ENCODE measurements around the gene PPP2R2B.

The PPP2R2B gene

GRCh38 chr5:146827901-146828300 is 50.7 kb downstream of the PPP2R2B start:
- Histone ChIP-seq H3K9ac (ENCODE audit: insufficient read length, low read depth) (no peak overlapping the region), H3K27me3 (ENCODE audit: insufficient read depth, insufficient read length) (no peaks in the 10 kb centered on the region), H3K36me3 (ENCODE audit: insufficient read depth, insufficient read length, low read length) (no peaks in the 10 kb centered on the region), H3K9me3 (ENCODE audit: insufficient read depth, low read length) (no peaks in the 10 kb centered on the region), H3K4me1 (ENCODE audit: insufficient read depth, insufficient read length) (no peaks in the 10 kb centered on the region), H3K4me3 (ENCODE audit: insufficient read length, low read depth) (no peak overlapping the region)
- no peak for DNase-seq (ENCODE audit: low read depth, low spot score)
- no peak for TF ChIP-seq YY1 (IDR thresholded peaks at IDR 0.05; ENCODE audit: insufficient read depth, insufficient read length)
- TF ChIP-seq SUZ12 (IDR thresholded peaks at IDR 0.05; ENCODE audit: extremely low read depth, insufficient read depth, insufficient read length), result no peak

- Histone ChIP-seq H3K4me1 (ENCODE audit: insufficient read depth, insufficient read length) (no peaks in the 10 kb centered on the region), H3K4me3 (ENCODE audit: insufficient read length, low read depth) (no peak overlapping the region), H3K36me3 (ENCODE audit: insufficient read depth, insufficient read length, low read length) (no peaks in the 10 kb centered on the region), H3K27me3 (ENCODE audit: insufficient read depth, insufficient read length) (no peaks in the 10 kb centered on the region), H3K9me3 (ENCODE audit: insufficient read depth, low read length) (no peaks in the 10 kb centered on the region), H3K9ac (ENCODE audit: insufficient read length, low read depth) (no peak overlapping the region)
- TF ChIP-seq SUZ12 (IDR thresholded peaks at IDR 0.05; ENCODE audit: extremely low read depth, insufficient read depth, insufficient read length) (no peak), ZNF274 (IDR thresholded peaks at IDR 0.05; ENCODE audit: low read depth, low read length) (no peak), YY1 (IDR thresholded peaks at IDR 0.05; ENCODE audit: insufficient read depth, insufficient read length) (no peak)
- DNase-seq (ENCODE audit: low read depth, low spot score), result no peak
Observed at GRCh38 chr5:146825033-146825432, 53.5 kb downstream of the PPP2R2B start.

- Histone ChIP-seq H3K4me3 (ENCODE audit: insufficient read length, low read depth) (no peak overlapping the region), H3K4me1 (ENCODE audit: insufficient read depth, insufficient read length) (no peaks in the 10 kb centered on the region), H3K9me3 (ENCODE audit: insufficient read depth, low read length) (no peaks in the 10 kb centered on the region), H3K36me3 (ENCODE audit: insufficient read depth, insufficient read length, low read length) (no peaks in the 10 kb centered on the region), H3K27me3 (ENCODE audit: insufficient read depth, insufficient read length) (no peaks in the 10 kb centered on the region), H3K9ac (ENCODE audit: insufficient read length, low read depth) (no peak overlapping the region)
- TF ChIP-seq ZNF274 (IDR thresholded peaks at IDR 0.05; ENCODE audit: low read depth, low read length) (no peak), YY1 (IDR thresholded peaks at IDR 0.05; ENCODE audit: insufficient read depth, insufficient read length) (no peak), SUZ12 (IDR thresholded peaks at IDR 0.05; ENCODE audit: extremely low read depth, insufficient read depth, insufficient read length) (no peak)
- no peak for DNase-seq (ENCODE audit: low read depth, low spot score)
Observed at GRCh38 chr5:146821732-146822131, 56.8 kb downstream of the PPP2R2B start.

- no peaks in the 10 kb centered on the region for H3K4me1 ChIP-seq (ENCODE audit: insufficient read depth, insufficient read length)
Observed at GRCh38 chr5:146820987-146821386, 57.6 kb downstream of the PPP2R2B start.

GRCh38 chr5:146818822-146819221 is 59.7 kb downstream of the PPP2R2B start:
- H3K27me3 ChIP-seq (ENCODE audit: insufficient read depth, insufficient read length), result no peaks in the 10 kb centered on the region
- H3K9me3 ChIP-seq (ENCODE audit: insufficient read depth, low read length), result no peaks in the 10 kb centered on the region
- DNase-seq (ENCODE audit: low read depth, low spot score), result no peak
- TF ChIP-seq SUZ12 (IDR thresholded peaks at IDR 0.05; ENCODE audit: extremely low read depth, insufficient read depth, insufficient read length) (no peak), ZNF274 (IDR thresholded peaks at IDR 0.05; ENCODE audit: low read depth, low read length) (no peak), YY1 (IDR thresholded peaks at IDR 0.05; ENCODE audit: insufficient read depth, insufficient read length) (no peak)
- H3K4me1 ChIP-seq (ENCODE audit: insufficient read depth, insufficient read length), result no peaks in the 10 kb centered on the region
- no peak overlapping the region for H3K9ac ChIP-seq (ENCODE audit: insufficient read length, low read depth)
- no peak overlapping the region for H3K4me3 ChIP-seq (ENCODE audit: insufficient read length, low read depth)
- H3K36me3 ChIP-seq (ENCODE audit: insufficient read depth, insufficient read length, low read length), result no peaks in the 10 kb centered on the region

More at GRCh38 chr5:146820987-146821386, 57.6 kb downstream of the PPP2R2B start:
- H3K36me3 ChIP-seq (ENCODE audit: insufficient read depth, insufficient read length, low read length), result no peaks in the 10 kb centered on the region
- no peaks in the 10 kb centered on the region for H3K27me3 ChIP-seq (ENCODE audit: insufficient read depth, insufficient read length)
- no peak overlapping the region for H3K9ac ChIP-seq (ENCODE audit: insufficient read length, low read depth)
- no peaks in the 10 kb centered on the region for H3K9me3 ChIP-seq (ENCODE audit: insufficient read depth, low read length)
- TF ChIP-seq YY1 (IDR thresholded peaks at IDR 0.05; ENCODE audit: insufficient read depth, insufficient read length) (no peak), ZNF274 (IDR thresholded peaks at IDR 0.05; ENCODE audit: low read depth, low read length) (no peak), SUZ12 (IDR thresholded peaks at IDR 0.05; ENCODE audit: extremely low read depth, insufficient read depth, insufficient read length) (no peak)
- H3K4me3 ChIP-seq (ENCODE audit: insufficient read length, low read depth), result no peak overlapping the region
- DNase-seq (ENCODE audit: low read depth, low spot score), result no peak

GRCh38 chr5:146817973-146818372 is 60.6 kb downstream of the PPP2R2B start:
- no peak for DNase-seq (ENCODE audit: low read depth, low spot score)
- no peaks in the 10 kb centered on the region for H3K36me3 ChIP-seq (ENCODE audit: insufficient read depth, insufficient read length, low read length)
- TF ChIP-seq ZNF274 (IDR thresholded peaks at IDR 0.05; ENCODE audit: low read depth, low read length) (no peak), SUZ12 (IDR thresholded peaks at IDR 0.05; ENCODE audit: extremely low read depth, insufficient read depth, insufficient read length) (no peak), YY1 (IDR thresholded peaks at IDR 0.05; ENCODE audit: insufficient read depth, insufficient read length) (no peak)
- no peaks in the 10 kb centered on the region for H3K27me3 ChIP-seq (ENCODE audit: insufficient read depth, insufficient read length)
- H3K4me1 ChIP-seq (ENCODE audit: insufficient read depth, insufficient read length), result no peaks in the 10 kb centered on the region
- H3K9ac ChIP-seq (ENCODE audit: insufficient read length, low read depth), result no peak overlapping the region
- no peak overlapping the region for H3K4me3 ChIP-seq (ENCODE audit: insufficient read length, low read depth)
- H3K9me3 ChIP-seq (ENCODE audit: insufficient read depth, low read length), result no peaks in the 10 kb centered on the region

- peak; percentile 49 for DNase-seq (ENCODE audit: low read depth, low spot score)
- Histone ChIP-seq H3K4me1 (ENCODE audit: insufficient read depth, insufficient read length) (no peaks in the 10 kb centered on the region), H3K9ac (ENCODE audit: insufficient read length, low read depth) (no peak overlapping the region), H3K36me3 (ENCODE audit: insufficient read depth, insufficient read length, low read length) (no peaks in the 10 kb centered on the region), H3K9me3 (ENCODE audit: insufficient read depth, low read length) (no peaks in the 10 kb centered on the region), H3K4me3 (ENCODE audit: insufficient read length, low read depth) (no peak overlapping the region), H3K27me3 (ENCODE audit: insufficient read depth, insufficient read length) (no peaks in the 10 kb centered on the region)
- no peak for TF ChIP-seq SUZ12 (IDR thresholded peaks at IDR 0.05; ENCODE audit: extremely low read depth, insufficient read depth, insufficient read length)
- no peak for TF ChIP-seq YY1 (IDR thresholded peaks at IDR 0.05; ENCODE audit: insufficient read depth, insufficient read length)
- no peak for TF ChIP-seq ZNF274 (IDR thresholded peaks at IDR 0.05; ENCODE audit: low read depth, low read length)
Observed at GRCh38 chr5:146816775-146817387, 61.7 kb downstream of the PPP2R2B start.

Measured in NT2/D1 (cell line).